Measurements from ENCODE around the gene FBXO3.

- TF ChIP-seq EP300 (IDR thresholded peaks at IDR 0.05) (no peak), CTCF (IDR thresholded peaks at IDR 0.05) (no peak), POLR2A (IDR thresholded peaks at IDR 0.05) (no peak)
These were observed 30.2 kb upstream of the FBXO3 start for GRCh38 chr11:33804471-33804870.

Data from tibial nerve (tissue), 4 donors.